Stomach (tissue), 4 donors: Measurements from ENCODE around the gene NSFL1C.
A peak's percentile ranks its signal among the peaks of the same experiment; 100 is the strongest.

Source experiments
- CTCF ChIP-seq, 7 experiments: fragments of 450-650 bp in 4 of 7; fragments of 200-600 bp in 3 of 7; sonication (generic) in 3 of 7; IDR thresholded peaks; one replicate each; pipeline ENCODE4 v1.5.1; 2016 to 2019; ENCODE audit warnings: antibody characterized with exemption in 7 of 7, control low read depth in 2 of 7, mild to moderate bottlenecking in 1 of 7
- EP300 ChIP-seq: sonication (generic); formaldehyde crosslinking; IDR thresholded peaks from one replicate; pipeline ENCODE4 v1.6.1; 2017; ENCODE audit warnings: antibody characterized with exemption
- POLR2A ChIP-seq, 4 donors: fragments of 450-650 bp; IDR thresholded peaks; one replicate each; pipeline ENCODE4 v1.6.1; 2016; ENCODE audit warnings: antibody characterized with exemption in 4 of 4, control low read depth in 2 of 4, mild to moderate bottlenecking in 1 of 4, moderate library complexity in 1 of 4
- POLR2AphosphoS5 ChIP-seq, 3 donors: sonication (generic); formaldehyde crosslinking; IDR thresholded peaks; one replicate each; pipeline ENCODE4 v1.6.1; 2016; ENCODE audit warnings: antibody characterized with exemption in 3 of 3

GRCh38 chr20:1491281-1491840 is 24.7 kb upstream of the NSFL1C start, which contains the start of gene SIRPB2:
- TF ChIP-seq POLR2A (IDR thresholded peaks at IDR 0.05) = no peak
- no peak for TF ChIP-seq CTCF (IDR thresholded peaks at IDR 0.05)
- peak in 1 of 3 donors; percentile 10 for TF ChIP-seq POLR2AphosphoS5 (IDR thresholded peaks at IDR 0.05)
- no peak for TF ChIP-seq EP300
